Prostate gland (tissue), 1 donor: ENCODE results near the gene CEP76.

Experiments used
- POLR2A ChIP-seq: fragments of 450-650 bp; IDR thresholded peaks from one replicate; pipeline ENCODE4 v1.6.1; 2016; ENCODE audit warnings: antibody characterized with exemption, mild to moderate bottlenecking
- POLR2AphosphoS5 ChIP-seq: sonication (generic); formaldehyde crosslinking; IDR thresholded peaks from one replicate; pipeline ENCODE4 v1.6.1; 2017; ENCODE audit warnings: antibody characterized with exemption

- TF ChIP-seq POLR2A (no peak), POLR2AphosphoS5 (no peak)
These were observed 41.6 kb upstream of the CEP76 start for GRCh38 chr18:12744103-12744502.
